C4-2B (cell line): ENCODE data around the gene TSPAN18.

Source experiments
- ZFX ChIP-seq: fragments of 450-650 bp; IDR thresholded peaks from 2 replicates; pipeline ENCODE4 v1.6.1; 2017
- TF ChIP-seq, protein P1 (sequence below): fragments of 450-650 bp; conservative IDR thresholded peaks from 2 replicates; pipeline ENCODE4 v1.5.1; 2017; ENCODE audit warnings: mild to moderate bottlenecking

DNA sequence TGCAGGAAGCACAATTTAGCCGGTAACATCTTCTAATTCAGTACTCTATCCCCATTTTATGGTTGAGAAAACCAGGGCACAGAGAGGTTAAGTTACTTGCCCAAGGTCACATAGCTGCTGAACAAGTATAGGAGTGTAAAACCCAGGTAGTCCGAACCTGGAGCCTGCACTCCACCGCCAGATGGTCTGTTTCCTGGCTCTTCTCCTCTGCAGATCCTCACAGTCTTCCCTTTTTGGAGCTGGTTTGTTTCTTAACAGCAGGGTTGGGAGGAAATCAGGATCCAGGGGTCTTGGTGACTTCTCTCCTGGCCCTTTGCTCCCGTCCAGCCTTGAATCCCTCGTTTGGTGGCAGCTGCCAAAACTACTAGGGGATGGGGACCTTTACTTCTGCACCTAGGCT is 12.0 kb downstream of the TSPAN18 start:
- TF ChIP-seq ZFX = no peak
- TF ChIP-seq, protein P1, sequence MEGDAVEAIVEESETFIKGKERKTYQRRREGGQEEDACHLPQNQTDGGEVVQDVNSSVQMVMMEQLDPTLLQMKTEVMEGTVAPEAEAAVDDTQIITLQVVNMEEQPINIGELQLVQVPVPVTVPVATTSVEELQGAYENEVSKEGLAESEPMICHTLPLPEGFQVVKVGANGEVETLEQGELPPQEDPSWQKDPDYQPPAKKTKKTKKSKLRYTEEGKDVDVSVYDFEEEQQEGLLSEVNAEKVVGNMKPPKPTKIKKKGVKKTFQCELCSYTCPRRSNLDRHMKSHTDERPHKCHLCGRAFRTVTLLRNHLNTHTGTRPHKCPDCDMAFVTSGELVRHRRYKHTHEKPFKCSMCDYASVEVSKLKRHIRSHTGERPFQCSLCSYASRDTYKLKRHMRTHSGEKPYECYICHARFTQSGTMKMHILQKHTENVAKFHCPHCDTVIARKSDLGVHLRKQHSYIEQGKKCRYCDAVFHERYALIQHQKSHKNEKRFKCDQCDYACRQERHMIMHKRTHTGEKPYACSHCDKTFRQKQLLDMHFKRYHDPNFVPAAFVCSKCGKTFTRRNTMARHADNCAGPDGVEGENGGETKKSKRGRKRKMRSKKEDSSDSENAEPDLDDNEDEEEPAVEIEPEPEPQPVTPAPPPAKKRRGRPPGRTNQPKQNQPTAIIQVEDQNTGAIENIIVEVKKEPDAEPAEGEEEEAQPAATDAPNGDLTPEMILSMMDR = no peak
